Erythroblast (primary cell): ENCODE results near the gene SBF1.
A peak's percentile ranks its signal among the peaks of the same experiment; 100 is the strongest.
"Not testable (repeated sequence)": the region's sequence is repeated elsewhere in the genome, so short reads cannot be mapped to it uniquely, and the experiment has no call there.

Source experiments
- DNase-seq, 2 experiments: peaks; one replicate each; lab custom pipeline; 2025; lab: John Stamatoyannopoulos, UW
- GATA1 ChIP-seq: IDR thresholded peaks from 2 replicates; pipeline ENCODE4 v1.6.1; 2011; ENCODE audit warnings: low read depth, mild to moderate bottlenecking, control low read depth, low read length, moderate library complexity
- POLR2A ChIP-seq: IDR thresholded peaks from 2 replicates; pipeline ENCODE4 v1.6.1; 2011; ENCODE audit warnings: mild to moderate bottlenecking, low read length

Gene SBF1, protein sequence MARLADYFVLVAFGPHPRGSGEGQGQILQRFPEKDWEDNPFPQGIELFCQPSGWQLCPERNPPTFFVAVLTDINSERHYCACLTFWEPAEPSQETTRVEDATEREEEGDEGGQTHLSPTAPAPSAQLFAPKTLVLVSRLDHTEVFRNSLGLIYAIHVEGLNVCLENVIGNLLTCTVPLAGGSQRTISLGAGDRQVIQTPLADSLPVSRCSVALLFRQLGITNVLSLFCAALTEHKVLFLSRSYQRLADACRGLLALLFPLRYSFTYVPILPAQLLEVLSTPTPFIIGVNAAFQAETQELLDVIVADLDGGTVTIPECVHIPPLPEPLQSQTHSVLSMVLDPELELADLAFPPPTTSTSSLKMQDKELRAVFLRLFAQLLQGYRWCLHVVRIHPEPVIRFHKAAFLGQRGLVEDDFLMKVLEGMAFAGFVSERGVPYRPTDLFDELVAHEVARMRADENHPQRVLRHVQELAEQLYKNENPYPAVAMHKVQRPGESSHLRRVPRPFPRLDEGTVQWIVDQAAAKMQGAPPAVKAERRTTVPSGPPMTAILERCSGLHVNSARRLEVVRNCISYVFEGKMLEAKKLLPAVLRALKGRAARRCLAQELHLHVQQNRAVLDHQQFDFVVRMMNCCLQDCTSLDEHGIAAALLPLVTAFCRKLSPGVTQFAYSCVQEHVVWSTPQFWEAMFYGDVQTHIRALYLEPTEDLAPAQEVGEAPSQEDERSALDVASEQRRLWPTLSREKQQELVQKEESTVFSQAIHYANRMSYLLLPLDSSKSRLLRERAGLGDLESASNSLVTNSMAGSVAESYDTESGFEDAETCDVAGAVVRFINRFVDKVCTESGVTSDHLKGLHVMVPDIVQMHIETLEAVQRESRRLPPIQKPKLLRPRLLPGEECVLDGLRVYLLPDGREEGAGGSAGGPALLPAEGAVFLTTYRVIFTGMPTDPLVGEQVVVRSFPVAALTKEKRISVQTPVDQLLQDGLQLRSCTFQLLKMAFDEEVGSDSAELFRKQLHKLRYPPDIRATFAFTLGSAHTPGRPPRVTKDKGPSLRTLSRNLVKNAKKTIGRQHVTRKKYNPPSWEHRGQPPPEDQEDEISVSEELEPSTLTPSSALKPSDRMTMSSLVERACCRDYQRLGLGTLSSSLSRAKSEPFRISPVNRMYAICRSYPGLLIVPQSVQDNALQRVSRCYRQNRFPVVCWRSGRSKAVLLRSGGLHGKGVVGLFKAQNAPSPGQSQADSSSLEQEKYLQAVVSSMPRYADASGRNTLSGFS (N-terminal part only)

DNA sequence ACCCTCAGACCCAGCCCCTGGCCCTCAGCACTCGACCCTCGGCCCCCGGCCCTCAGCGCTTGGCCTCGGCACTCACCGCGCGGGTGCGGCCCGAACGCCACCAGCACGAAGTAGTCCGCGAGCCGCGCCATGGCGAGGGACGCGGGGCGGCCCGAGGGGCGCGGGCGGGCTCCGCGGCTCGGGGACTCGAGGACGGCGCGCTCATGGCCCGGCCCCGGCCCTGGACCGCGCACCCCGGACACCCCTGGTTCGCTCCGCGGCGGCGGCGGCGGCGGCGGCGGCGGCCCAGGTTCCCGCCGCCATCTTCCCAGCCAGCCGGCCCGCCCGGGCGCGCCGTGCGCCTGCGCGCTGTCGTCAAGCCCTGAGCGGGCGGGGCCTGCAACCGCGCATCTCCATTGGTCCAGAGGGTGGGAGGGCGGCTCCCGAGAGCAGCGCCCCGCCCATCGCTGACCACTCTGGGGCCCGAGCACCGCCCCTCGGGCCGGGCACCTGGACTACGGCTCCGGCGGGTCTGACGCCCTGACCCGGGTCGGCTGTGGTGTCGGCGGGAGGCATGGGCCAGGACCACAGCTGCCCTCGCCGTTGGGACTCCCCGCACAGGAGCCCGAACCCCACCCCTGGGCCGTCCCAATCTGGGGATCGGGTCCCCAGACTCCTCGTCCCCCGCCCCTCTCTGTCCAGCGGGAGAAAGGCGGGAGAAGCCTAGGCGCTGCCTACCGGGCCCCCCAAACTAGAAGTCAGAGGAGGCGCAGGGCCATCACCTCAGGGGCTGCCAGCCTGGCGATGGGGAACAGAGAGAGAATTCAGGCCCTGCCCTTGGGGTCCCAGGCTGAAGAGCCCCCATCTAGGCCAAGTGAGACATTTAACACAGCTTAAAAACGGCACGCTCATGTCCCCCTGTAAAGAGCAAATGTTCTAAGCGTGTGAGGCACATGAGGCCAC lies at the start of gene SBF1:
Gene SBF1, minus strand, starts transcription at position 326 of the 942 bp plus-strand sequence. Its CDS starts 195 bp downstream, at position 131.
- peak; percentile 90 to 95 for DNase-seq

DNA sequence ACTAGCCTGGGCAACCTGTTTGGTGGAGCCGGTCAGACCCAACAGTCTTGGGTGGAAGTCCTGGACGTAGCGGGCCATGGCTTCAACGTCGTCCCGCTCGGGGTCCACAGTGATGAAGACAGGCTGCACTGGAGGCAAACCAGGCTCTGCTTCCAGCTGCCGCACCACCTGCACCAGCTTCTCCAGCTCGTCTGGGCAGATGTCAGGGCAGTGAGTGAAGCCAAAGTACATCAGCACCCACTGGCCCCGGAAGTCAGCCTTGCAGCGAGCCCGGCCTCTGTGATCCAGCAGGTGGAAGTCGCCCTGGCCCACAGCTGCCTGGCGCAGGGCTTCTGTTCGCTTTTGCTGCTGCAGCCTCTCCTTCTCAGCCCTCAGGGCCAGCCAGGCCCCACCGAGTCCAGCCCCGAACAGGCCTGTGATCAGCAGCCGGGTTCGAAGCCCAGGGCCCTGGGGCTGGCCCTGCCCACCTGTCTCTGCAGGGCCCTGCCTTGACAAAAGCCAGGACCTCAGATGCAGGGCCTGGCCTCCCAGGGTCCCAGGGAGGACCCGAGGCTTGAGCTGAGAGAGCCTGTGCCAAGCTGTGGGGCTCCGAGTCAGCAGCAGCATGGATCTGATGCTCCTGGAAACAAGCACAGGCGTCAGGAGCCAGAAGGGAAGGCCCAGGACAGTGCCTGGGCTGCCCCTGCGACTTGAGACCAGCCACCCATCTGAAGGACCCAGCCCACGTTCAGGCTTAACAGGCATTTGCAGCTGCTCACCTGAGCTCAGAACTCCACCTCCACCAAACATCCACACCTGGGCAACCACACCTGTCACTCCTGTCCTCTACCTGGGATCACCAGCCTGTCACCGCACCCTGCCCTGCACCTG lies 49.2 kb upstream of the SBF1 start:
- DNase-seq, result no peak
- TF ChIP-seq GATA1, result no peak
- TF ChIP-seq POLR2A, result no peak

More for the DNA sequence above, at the start of gene SBF1:
- TF ChIP-seq GATA1 (no peak), POLR2A (peak; percentile 38)

DNA sequence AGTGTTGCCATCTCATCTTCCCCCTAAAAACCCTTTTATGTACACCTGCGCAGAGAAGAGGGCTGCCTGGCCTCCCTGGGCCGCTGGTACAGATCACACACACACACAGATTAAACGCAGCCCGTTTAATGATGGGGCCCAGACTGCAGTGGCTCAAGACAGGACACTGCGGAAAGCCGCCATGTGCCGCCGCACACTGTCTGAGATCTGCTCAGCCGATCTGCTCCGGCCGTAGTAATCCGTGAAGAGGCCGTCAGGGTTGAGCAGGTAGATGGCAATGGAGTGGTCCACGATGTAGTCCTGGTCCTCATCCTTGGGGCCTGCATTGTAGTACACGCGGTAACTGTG lies 48.6 kb upstream of the SBF1 start:
- DNase-seq, result no peak
- no peak for TF ChIP-seq POLR2A
- no peak for TF ChIP-seq GATA1

DNA sequence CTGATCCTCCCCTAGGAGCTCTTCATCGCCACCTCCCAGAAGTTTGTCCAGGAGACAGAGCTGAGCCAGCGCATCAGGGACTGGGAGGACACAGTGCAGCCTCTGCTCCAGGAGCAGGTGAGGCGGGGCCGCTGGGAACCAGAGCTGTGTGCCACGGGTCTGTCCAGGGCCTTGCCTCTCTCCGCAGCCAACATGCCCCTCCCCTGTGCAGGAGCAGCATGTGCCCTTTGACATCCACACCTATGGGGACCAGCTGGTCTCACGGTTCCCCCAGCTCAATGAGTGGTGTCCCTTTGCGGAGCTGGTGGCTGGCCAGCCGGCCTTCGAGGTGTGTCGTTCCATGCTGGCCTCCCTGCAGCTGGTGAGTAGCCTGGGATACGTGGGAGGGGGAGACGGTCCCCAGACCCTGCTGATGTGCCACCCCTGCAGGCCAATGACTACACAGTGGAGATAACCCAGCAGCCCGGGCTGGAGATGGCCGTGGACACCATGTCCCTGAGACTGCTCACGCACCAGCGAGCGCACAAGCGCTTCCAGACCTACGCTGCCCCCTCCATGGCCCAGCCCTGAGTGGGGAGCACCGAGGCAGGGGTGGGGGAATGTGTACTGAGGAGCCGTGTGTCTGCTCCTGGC lies 48.1 kb upstream of the SBF1 start:
- no peak for TF ChIP-seq GATA1
- no peak for TF ChIP-seq POLR2A
- DNase-seq, result no peak

DNA sequence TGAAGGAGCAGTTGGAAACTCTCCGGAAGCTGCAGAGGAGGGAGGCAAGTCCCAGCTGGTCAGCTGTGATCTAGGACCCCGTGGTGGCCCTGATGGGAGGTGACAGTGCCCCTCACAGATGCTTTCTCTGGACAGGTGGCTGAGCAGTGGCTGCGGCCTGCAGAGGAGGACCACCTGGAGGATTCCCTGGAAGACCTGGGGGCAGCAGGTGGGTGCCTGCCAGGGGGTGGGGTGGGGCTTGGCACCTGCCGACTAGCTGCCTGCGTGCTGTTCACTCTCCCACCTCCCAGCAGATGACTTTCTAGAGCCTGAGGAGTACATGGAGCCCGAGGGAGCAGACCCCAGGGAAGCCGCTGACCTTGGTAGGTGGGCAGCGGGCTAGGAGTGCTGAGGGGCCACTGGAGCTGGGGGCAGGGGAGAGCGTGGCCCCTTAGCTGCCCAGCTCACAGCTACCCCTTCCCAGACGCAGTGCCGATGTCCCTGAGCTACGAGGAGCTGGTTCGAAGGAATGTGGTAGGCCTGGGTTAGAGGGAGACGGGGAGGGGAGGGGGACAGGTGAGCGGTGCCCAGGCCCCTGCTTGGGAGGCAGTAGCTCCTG lies 47.5 kb upstream of the SBF1 start:
- TF ChIP-seq GATA1, result no peak
- no peak for TF ChIP-seq POLR2A
- no peak for DNase-seq

DNA sequence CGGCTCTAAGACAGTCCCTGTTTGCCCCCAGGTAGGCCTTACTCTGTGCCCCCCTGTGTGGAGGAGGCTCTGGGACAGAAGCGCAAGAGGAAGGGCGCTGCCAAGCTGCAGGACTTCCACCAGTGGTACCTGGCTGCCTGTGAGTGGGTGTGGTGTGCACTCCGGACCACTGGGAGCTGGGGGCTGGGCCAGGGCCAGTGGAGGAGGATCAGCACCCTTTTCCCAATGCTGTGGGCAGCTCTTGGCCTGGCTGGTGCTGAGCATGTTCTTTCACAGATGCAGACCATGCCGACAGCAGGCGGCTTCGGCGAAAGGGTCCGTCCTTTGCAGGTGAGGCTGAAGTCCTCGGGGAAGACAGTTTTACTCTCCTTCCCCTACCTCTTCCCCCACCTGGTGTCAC lies 46.9 kb upstream of the SBF1 start:
- DNase-seq, result no peak
- TF ChIP-seq GATA1 (no peak), POLR2A (no peak)

DNA sequence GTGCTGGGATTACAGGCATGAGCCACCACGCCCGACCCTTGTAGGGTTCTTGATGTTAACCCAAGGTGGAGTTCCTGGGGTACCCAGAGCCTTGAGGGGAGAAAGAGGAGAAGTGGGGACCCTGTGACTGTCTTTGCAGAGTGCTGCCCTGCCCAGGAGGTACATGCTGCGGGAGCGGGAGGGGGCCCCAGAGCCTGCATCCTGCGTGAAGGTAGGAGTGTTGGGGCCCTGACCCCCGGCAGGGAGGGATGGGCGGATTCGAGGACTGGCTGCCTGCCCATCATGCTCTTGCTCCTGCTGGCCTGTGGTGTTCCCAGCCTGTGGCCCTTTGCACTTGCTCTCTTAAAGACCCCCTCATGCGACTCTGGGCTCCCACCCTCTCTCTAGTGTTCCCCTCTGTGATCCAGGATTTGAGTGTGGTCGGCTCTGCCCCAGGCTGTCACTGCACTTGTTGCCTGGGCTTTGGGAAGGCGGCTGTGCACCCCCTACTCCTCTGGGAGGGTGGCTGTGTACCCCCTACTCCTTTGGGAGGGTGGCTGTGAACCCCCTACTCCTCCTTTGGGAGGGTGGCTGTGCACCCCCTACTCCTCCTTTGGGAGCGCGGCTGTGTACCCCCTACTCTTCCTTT lies 46.1 kb upstream of the SBF1 start:
- TF ChIP-seq GATA1 (no peak), POLR2A (no peak)
- no peak for DNase-seq

DNA sequence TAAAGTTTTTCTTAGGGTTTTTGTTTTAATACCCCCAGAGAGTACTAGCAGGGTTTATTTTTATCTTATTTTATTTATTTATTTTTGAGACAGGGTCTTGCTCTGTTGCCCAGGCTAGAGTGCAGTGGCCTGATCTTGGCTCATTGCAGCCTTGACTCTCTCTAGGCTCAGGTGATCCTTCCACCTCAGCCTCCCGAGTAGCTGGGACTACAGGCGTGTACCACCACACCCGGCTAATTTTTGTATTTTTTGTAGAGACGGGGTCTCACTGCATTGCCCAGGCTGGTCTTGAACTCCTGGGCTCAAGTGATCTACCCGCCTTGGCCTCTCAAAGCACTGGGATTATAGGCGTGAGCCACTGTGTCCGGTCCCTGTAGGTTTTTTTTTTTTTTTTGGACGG lies 45.3 kb upstream of the SBF1 start:
- DNase-seq, result not testable (repeated sequence)

DNA sequence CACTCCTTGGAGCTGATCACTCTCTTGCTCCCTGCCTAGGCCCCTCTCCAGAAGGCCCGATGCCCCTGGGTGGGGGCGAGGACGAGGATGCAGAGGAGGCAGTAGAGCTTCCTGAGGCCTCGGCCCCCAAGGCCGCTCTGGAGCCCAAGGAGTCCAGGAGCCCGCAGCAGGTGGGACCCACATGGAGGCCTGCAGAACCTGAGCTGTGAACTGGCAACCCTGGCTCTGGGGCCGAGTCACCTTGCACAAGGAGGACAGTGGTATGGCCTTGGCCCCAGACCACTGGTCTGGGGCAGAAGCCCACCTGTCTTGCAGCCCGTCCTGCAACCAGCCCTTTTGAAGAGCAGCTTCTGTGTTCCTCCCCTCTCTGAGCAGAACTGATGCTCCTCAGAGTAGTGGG lies 44.3 kb upstream of the SBF1 start:
- no peak for DNase-seq
- no peak for TF ChIP-seq GATA1
- TF ChIP-seq POLR2A, result no peak

DNA sequence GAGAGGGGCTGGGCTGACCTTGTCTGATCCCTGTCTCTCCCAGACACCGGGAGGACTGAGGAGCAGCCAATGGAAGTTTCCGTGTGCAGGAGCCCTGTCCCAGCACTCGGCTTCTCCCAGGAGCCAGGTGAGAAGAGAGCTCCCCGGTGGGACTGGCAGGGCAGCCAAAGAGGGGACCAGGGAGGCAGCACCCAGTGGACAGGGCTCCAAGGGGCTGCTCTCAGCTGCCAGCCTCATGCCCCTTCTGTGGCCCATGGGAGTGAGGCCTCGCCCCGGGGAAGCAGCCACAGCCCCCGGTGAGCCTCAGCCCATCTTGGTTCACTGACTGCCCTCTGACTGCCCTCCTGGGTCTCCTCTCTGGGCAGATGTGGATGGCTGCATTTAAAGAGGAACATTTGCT lies 43.8 kb upstream of the SBF1 start:
- DNase-seq, result no peak
- no peak for TF ChIP-seq GATA1
